ENCODE data around the gene KSR2.
"Not testable (repeated sequence)": the region's sequence is repeated elsewhere in the genome, so short reads cannot be mapped to it uniquely, and the experiment has no call there.

Gene KSR2

GRCh38 chr12:117890137-117890536, 78.7 kb downstream of the KSR2 start:
- DNase-seq, result no peak

- no peak for DNase-seq
Measured at GRCh38 chr12:117889098-117889497, 79.7 kb downstream of the KSR2 start.

GRCh38 chr12:117885211-117885610, 83.6 kb downstream of the KSR2 start:
- no peak for DNase-seq

- DNase-seq, result no peak
Measured at GRCh38 chr12:117884161-117884560, 84.6 kb downstream of the KSR2 start.

- no peak for DNase-seq
Measured at GRCh38 chr12:117882603-117883184, 86.1 kb downstream of the KSR2 start.

- DNase-seq, result no peak
Measured at GRCh38 chr12:117882181-117882580, 86.6 kb downstream of the KSR2 start.

GRCh38 chr12:117881517-117881916, 87.3 kb downstream of the KSR2 start:
- DNase-seq, result no peak

- no peak for DNase-seq
Measured at GRCh38 chr12:117878605-117879004, 90.2 kb downstream of the KSR2 start.

- no peak for DNase-seq
Measured at GRCh38 chr12:117876436-117876816, 92.4 kb downstream of the KSR2 start.

- DNase-seq, result no peak
Measured at GRCh38 chr12:117875744-117876435, 92.9 kb downstream of the KSR2 start.

- peak; percentile 18 for DNase-seq
Measured at GRCh38 chr12:117874842-117875434, 93.9 kb downstream of the KSR2 start.

- DNase-seq, result not testable (repeated sequence)
Measured at GRCh38 chr12:117874198-117874597, 94.6 kb downstream of the KSR2 start.

GRCh38 chr12:117872546-117873169, 96.1 kb downstream of the KSR2 start:
- DNase-seq, result no peak

- DNase-seq, result no peak
Measured at GRCh38 chr12:117869551-117869950, 99.2 kb downstream of the KSR2 start.

GRCh38 chr12:117867348-117867747, 101.4 kb downstream of the KSR2 start:
- DNase-seq, result no peak

- no peak for DNase-seq
Measured at GRCh38 chr12:117865505-117865904, 103.3 kb downstream of the KSR2 start.

- no peak for DNase-seq
Measured at GRCh38 chr12:117863002-117863709, 105.6 kb downstream of the KSR2 start.

- no peak for DNase-seq
Measured at GRCh38 chr12:117861691-117862090, 107.1 kb downstream of the KSR2 start.

- DNase-seq, result not testable (repeated sequence)
Measured at GRCh38 chr12:117860787-117861290, 108.0 kb downstream of the KSR2 start.

GRCh38 chr12:117860111-117860510, 108.7 kb downstream of the KSR2 start:
- DNase-seq, result no peak

- DNase-seq, result peak; percentile 24
Measured at GRCh38 chr12:117857632-117858612, 110.9 kb downstream of the KSR2 start.

GRCh38 chr12:117857139-117857538, 111.7 kb downstream of the KSR2 start:
- DNase-seq, result not testable (repeated sequence)

Data from activated gamma-delta T cell treated with Interleukin-2 at 50 U/mL for 16 hours (primary cell).